Endodermal cell (in vitro differentiated cells): ENCODE measurements around the gene SIMC1. TPM values are rescaled to one million over a fixed set of nuclear protein-coding genes. Genes with fewer than 3 reads are reported as not detected.

Source experiments
- DNase-seq: peaks from one replicate; pipeline ENCODE4 v3.0.0-alpha.2; 2017
- H3K27ac ChIP-seq: 2 replicates; pipeline ENCODE4 v1.5.1; 2013; ENCODE audit warnings: mild to moderate bottlenecking, low read depth, low read length, moderate library complexity
- H3K27me3 ChIP-seq: 2 replicates; pipeline ENCODE4 v1.6.1; 2013; ENCODE audit warnings: mild to moderate bottlenecking, low read length, moderate library complexity; ENCODE audit not compliant: insufficient read depth, control insufficient read depth, poor library complexity, severe bottlenecking
- H3K36me3 ChIP-seq: 2 replicates; pipeline ENCODE4 v1.7.0; 2013; ENCODE audit warnings: mild to moderate bottlenecking, low read length, moderate library complexity; ENCODE audit not compliant: control insufficient read depth, insufficient read depth
- H3K4me1 ChIP-seq: one replicate; pipeline ENCODE4 v1.7.0; 2013; ENCODE audit warnings: low read length; ENCODE audit not compliant: control insufficient read depth, insufficient read depth
- H3K4me3 ChIP-seq: 2 replicates; pipeline ENCODE4 v1.5.1; 2013; ENCODE audit warnings: mild to moderate bottlenecking, low read length, moderate library complexity
- H3K9ac ChIP-seq: 2 replicates; pipeline ENCODE4 v1.6.1; 2013; ENCODE audit warnings: mild to moderate bottlenecking, low read length, moderate library complexity; ENCODE audit not compliant: poor library complexity, severe bottlenecking; ENCODE audit errors: extremely low read depth
- H3K9me3 ChIP-seq: 2 replicates; pipeline ENCODE4 v1.6.1; 2013; ENCODE audit warnings: mild to moderate bottlenecking, low read length, moderate library complexity; ENCODE audit not compliant: control insufficient read depth
- H3K27ac Mint-ChIP-seq: 2 replicates; pipeline ENCODE4 v1.8.0; 2020; ENCODE audit warnings: mixed read lengths
- H3K27me3 Mint-ChIP-seq: 2 replicates; pipeline ENCODE4 v1.8.0; 2021; ENCODE audit warnings: mild to moderate bottlenecking, mixed read lengths; ENCODE audit not compliant: insufficient read depth
- H3K36me3 Mint-ChIP-seq: 2 replicates; pipeline ENCODE4 v1.8.0; 2020; ENCODE audit warnings: low read depth, mixed read lengths
- H3K4me1 Mint-ChIP-seq: 2 replicates; pipeline ENCODE4 v1.8.0; 2020; ENCODE audit warnings: mixed read lengths
- H3K4me3 Mint-ChIP-seq: 2 replicates; pipeline ENCODE4 v1.8.0; 2020; ENCODE audit warnings: mild to moderate bottlenecking, moderate library complexity, mixed read lengths
- H3K9me3 Mint-ChIP-seq: 2 replicates; pipeline ENCODE4 v1.8.0; 2020; ENCODE audit warnings: mild to moderate bottlenecking, mixed read lengths
- CTCF ChIP-seq: fragments of 200-600 bp; sonication (generic); conservative IDR thresholded peaks from 2 replicates; pipeline ENCODE4 v1.5.0; 2021; ENCODE audit warnings: antibody characterized with exemption, mild to moderate bottlenecking
- WGBS, 2 experiments: methylation state at CpG; one replicate each; pipeline versions ENCODE4 v1.1.5 to v1.1.7; 2013; ENCODE audit warnings: missing lambda C conversion rate in 2 of 2, mixed read lengths in 1 of 2; ENCODE audit not compliant: insufficient coverage in 1 of 2, insufficient read length in 1 of 2; 5-methylcytosine and 5-hydroxymethylcytosine counted together
- total RNA-seq, 2 donors: library from RNA; stranded (reverse); fragmentation: NEBNext Ultra II Directional in 1 of 2; extraction: Animal tissue kit (Norgen Biotek cat#: 25700) in 1 of 2; gene quantifications; 2 replicates in 1 of 2; 3 replicates in 1 of 2; pipeline ENCODE4 v1.2.1, GENCODE V29; 2021

Gene SIMC1
- total RNA-seq, 2 donors from 2014 or later: 23.5 to 35.8 TPM

DNA sequence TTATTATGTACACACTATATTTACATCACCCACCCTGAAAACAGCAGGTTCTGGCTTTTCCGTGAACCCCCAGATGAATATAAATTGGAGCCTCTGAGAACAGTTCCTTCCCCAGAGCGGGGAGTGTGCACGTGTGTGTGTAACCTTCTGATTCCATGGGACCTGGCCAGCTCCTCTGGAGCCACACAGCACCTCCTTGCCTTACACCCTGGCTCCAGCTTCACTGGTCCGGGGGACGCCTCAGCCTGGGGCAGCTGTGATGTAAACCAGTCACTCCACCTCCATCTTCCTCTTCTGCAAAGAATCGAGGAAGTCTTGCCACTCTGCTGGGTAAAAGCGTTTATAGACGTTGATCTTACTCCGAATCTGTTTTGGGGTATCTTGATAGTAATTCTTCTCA is 145.7 kb downstream of the SIMC1 start:
- Histone ChIP-seq H3K36me3 (peaks cover 52% of the 10 kb centered on the region), H3K4me3 (no peak overlapping the region), H3K9ac (no peak overlapping the region), H3K9me3 (no peaks in the 10 kb centered on the region), H3K27ac (no peak overlapping the region), H3K4me1 (peaks cover 6% of the 10 kb centered on the region), H3K27me3 (no peaks in the 10 kb centered on the region)
- no peak overlapping the region for H3K4me3 Mint-ChIP-seq
- peaks cover 9% of the 10 kb centered on the region for H3K4me1 Mint-ChIP-seq
- H3K36me3 Mint-ChIP-seq: peaks cover 52% of the 10 kb centered on the region
- H3K27ac Mint-ChIP-seq: no peak overlapping the region
- no peak for DNase-seq
- no peak for TF ChIP-seq CTCF
- no peaks in the 10 kb centered on the region for H3K9me3 Mint-ChIP-seq
- no peaks in the 10 kb centered on the region for H3K27me3 Mint-ChIP-seq
- 95 to 97% methylated on average over 8 to 9 of the region's 9 CpGs for WGBS, 2 experiments

- no peak overlapping the region for H3K9ac ChIP-seq
- TF ChIP-seq CTCF: no peak
- WGBS, 2 experiments: 94 to 96% methylated on average over 4 to 8 of the region's 8 CpGs
- no peak overlapping the region for H3K27ac ChIP-seq
- Mint-ChIP-seq H3K4me3 (no peak overlapping the region), H3K4me1 (peaks cover 9% of the 10 kb centered on the region), H3K9me3 (no peaks in the 10 kb centered on the region), H3K27ac (no peak overlapping the region), H3K27me3 (no peaks in the 10 kb centered on the region), H3K36me3 (peaks cover 49% of the 10 kb centered on the region)
- H3K4me3 ChIP-seq: no peak overlapping the region
- no peaks in the 10 kb centered on the region for H3K9me3 ChIP-seq
- DNase-seq: no peak
- no peaks in the 10 kb centered on the region for H3K27me3 ChIP-seq
- H3K4me1 ChIP-seq: peaks cover 6% of the 10 kb centered on the region
- H3K36me3 ChIP-seq: peaks cover 52% of the 10 kb centered on the region
These were observed 146.2 kb downstream of the SIMC1 start for GRCh38 chr5:176384366-176384930.

DNA sequence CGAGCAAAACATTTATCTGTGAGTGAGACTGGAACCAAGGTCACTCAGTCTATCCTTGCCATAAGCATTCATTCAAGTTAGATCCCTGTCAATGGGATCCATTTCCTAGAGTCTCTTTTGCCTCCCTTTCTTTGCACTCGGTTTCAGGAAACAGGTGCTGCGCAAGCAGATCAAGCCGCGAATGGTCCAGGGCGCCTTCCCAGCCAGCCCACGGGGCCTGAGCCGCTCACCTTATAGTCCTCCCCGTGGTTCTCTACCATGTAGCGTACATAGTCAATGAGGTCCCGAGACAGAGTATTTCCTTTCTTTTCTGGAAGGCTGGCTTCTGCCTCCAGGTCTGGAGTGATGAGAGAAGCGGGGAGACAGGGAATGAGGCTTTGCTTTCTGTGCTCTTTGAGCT is 146.8 kb downstream of the SIMC1 start:
- no peaks in the 10 kb centered on the region for H3K27me3 Mint-ChIP-seq

More for the DNA sequence above, 146.8 kb downstream of the SIMC1 start:
- Mint-ChIP-seq H3K27ac (no peak overlapping the region), H3K36me3 (peaks cover 46% of the 10 kb centered on the region), H3K4me3 (no peak overlapping the region), H3K9me3 (no peaks in the 10 kb centered on the region), H3K4me1 (peaks cover 12% of the 10 kb centered on the region)
- H3K9me3 ChIP-seq: no peaks in the 10 kb centered on the region
- H3K9ac ChIP-seq: no peak overlapping the region
- no peaks in the 10 kb centered on the region for H3K27me3 ChIP-seq
- 95 to 96% methylated on average over 10 to 12 of the region's 12 CpGs for WGBS, 2 experiments
- H3K36me3 ChIP-seq: peaks cover 52% of the 10 kb centered on the region
- H3K4me3 ChIP-seq: no peak overlapping the region
- H3K27ac ChIP-seq: no peak overlapping the region
- H3K4me1 ChIP-seq: peaks cover 6% of the 10 kb centered on the region
- no peak for DNase-seq
- no peak for TF ChIP-seq CTCF
